Left lung (tissue), 10 donors: ENCODE measurements around the gene FBXW5. TPM values are rescaled to one million over a fixed set of nuclear protein-coding genes. Genes with fewer than 3 reads are reported as not detected.

Source experiments
- ATAC-seq: fragments of 200-7000 bp; cut with Tn5 transposase; one replicate; pipeline ENCODE4 v1.9.1; 2020; ENCODE audit warnings: moderate library complexity
- DNase-seq, 4 donors: peaks; one replicate each; pipeline ENCODE4 v3.0.0-alpha.2; 2013 to 2020
- H3K27ac ChIP-seq, 2 donors: fragments of 200-600 bp; sonication (generic) in 1 of 2; one replicate each; pipeline versions ENCODE4 v1.5.0 to v1.8.0; 2020 to 2021
- H3K27me3 ChIP-seq, 2 donors: fragments of 200-600 bp; sonication (generic) in 1 of 2; one replicate each; pipeline versions ENCODE4 v1.5.0 to v1.8.0; 2020 to 2021
- H3K36me3 ChIP-seq, 2 donors: fragments of 200-600 bp; sonication (generic) in 1 of 2; one replicate each; pipeline versions ENCODE4 v1.5.0 to v1.8.0; 2020 to 2021
- H3K4me1 ChIP-seq, 2 donors: fragments of 200-600 bp; one replicate each; pipeline ENCODE4 v1.8.0; 2021
- H3K4me3 ChIP-seq, 2 donors: fragments of 200-600 bp; sonication (generic) in 1 of 2; one replicate each; pipeline versions ENCODE4 v1.5.0 to v1.8.0; 2020 to 2021; ENCODE audit warnings: mild to moderate bottlenecking in 1 of 2
- H3K9me3 ChIP-seq, 2 donors: fragments of 200-600 bp; sonication (generic) in 1 of 2; one replicate each; pipeline versions ENCODE4 v1.5.0 to v1.8.0; 2020 to 2021
- intact Hi-C, 2 donors: fragments of 100-400 bp; cut with DNase I; formaldehyde crosslinking; loops; one replicate each; pipeline versions ENCODE4 v1.11.2 to v1.14.2; 2022
- polyA plus RNA-seq, 6 donors: library from polyadenylated mRNA; unstranded; fragments of 120-200 nt; gene quantifications; one replicate each; pipeline ENCODE4 v1.2.1, GENCODE V29; 2013; ENCODE audit not compliant: insufficient read length in 6 of 6
- total RNA-seq, 2 donors: library from RNA; stranded (reverse); fragmentation: NEBNext Ultra II Directional; extraction: Animal tissue kit (Norgen Biotek cat#: 25700); gene quantifications; one replicate each; pipeline ENCODE4 v1.2.1, GENCODE V29; 2021
- TF ChIP-seq, protein P1 (sequence below), 2 donors: fragments of 200-600 bp; sonication (generic) in 1 of 2; IDR thresholded peaks; one replicate each; pipeline versions ENCODE4 v1.5.0 to v1.8.0; 2021; ENCODE audit warnings: antibody characterized with exemption in 2 of 2
- donor health status: DM: no; HTN: yes; CAD: no.
- donor health status: DM: no; HTN: no; CAD: no.

The FBXW5 gene
- total and polyA plus RNA-seq, 8 donors = 33.0 to 111 (median 47.7) TPM

DNA sequence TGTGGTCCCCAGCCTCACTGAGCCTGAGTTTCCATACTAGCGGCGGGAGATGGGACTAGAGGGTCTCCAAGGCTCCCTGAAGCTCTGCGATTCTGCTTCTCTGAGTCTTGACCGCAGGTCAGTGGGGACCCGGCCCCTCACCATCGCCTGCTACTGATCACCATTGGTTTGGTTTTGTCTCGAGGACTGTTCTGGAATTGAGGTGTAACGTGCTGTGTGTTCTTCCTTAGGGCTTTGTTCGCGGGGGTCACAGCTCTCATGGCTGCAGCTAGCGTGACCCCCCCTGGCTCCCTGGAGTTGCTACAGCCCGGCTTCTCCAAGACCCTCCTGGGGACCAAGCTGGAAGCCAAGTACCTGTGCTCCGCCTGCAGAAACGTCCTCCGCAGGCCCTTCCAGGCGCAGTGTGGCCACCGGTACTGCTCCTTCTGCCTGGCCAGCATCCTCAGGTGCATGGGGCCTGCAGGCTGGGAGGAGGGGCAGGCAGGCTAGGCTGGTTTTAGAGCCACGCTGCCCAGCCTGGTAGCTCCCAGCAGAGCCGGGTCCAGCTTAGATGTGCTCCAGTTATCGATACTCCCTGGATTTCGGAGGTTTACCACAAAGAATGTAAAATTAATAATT is 45.9 kb downstream of the FBXW5 start:
- no peak overlapping the region for H3K4me3 ChIP-seq
- peaks cover 0 to 51% of the 10 kb centered on the region in 2 donors for H3K36me3 ChIP-seq
- TF ChIP-seq, protein P1, sequence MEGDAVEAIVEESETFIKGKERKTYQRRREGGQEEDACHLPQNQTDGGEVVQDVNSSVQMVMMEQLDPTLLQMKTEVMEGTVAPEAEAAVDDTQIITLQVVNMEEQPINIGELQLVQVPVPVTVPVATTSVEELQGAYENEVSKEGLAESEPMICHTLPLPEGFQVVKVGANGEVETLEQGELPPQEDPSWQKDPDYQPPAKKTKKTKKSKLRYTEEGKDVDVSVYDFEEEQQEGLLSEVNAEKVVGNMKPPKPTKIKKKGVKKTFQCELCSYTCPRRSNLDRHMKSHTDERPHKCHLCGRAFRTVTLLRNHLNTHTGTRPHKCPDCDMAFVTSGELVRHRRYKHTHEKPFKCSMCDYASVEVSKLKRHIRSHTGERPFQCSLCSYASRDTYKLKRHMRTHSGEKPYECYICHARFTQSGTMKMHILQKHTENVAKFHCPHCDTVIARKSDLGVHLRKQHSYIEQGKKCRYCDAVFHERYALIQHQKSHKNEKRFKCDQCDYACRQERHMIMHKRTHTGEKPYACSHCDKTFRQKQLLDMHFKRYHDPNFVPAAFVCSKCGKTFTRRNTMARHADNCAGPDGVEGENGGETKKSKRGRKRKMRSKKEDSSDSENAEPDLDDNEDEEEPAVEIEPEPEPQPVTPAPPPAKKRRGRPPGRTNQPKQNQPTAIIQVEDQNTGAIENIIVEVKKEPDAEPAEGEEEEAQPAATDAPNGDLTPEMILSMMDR (IDR thresholded peaks at IDR 0.05) = no peak
- no peak for DNase-seq
- ATAC-seq = no peak
- no peaks in the 10 kb centered on the region for H3K9me3 ChIP-seq
- intact Hi-C loops = no loop called here
- H3K4me1 ChIP-seq = peaks cover 30 to 40% of the 10 kb centered on the region in 2 donors
- no peaks in the 10 kb centered on the region for H3K27me3 ChIP-seq
- peak overlapping the region in 1 of 2 donors; percentile 1 for H3K27ac ChIP-seq

DNA sequence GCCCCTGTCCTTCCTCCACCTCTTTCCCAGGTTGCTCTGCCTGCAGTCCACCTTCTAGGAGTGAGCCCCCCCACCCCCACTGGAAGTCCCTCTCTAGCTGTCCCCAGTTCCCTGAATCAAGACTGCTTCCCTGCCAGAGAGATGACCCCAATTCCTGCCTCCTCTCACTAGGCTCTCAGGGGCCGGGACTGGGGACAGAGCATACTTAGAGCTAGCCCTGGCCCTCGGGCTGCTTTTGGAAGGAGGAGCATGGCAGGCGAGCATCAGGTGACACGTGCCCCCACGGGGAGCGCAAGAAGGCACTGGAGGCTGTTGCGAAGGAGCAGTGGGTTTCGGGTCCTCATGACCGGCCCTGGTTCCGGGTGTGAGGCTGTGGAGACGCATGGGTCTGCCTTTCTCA is 48.5 kb downstream of the FBXW5 start:
- H3K27me3 ChIP-seq = no peaks in the 10 kb centered on the region

DNA sequence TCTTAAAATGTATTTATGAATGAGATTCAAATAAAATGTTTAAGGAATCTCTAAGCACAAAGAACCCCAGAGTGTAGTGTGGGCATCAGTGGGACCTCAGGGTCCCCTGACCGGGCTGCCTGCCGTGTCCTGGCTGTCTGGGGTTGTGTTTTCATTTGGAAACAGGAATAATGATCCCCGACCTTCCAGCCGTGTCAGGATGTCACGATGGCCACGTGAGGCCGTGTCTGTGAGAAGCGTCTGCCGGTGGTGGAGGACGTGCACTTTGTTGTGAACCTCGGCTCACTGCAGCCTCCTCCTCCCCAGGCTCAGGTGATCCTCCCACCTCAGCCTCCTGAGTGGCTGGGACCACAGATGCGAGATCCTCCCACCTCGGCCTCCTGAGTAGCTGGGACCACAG is 53.9 kb downstream of the FBXW5 start:
- Histone ChIP-seq H3K27ac (no peak overlapping the region), H3K36me3 (peaks cover 0 to 30% of the 10 kb centered on the region in 2 donors), H3K27me3 (no peaks in the 10 kb centered on the region), H3K9me3 (no peaks in the 10 kb centered on the region), H3K4me3 (no peak overlapping the region), H3K4me1 (peaks cover 7 to 19% of the 10 kb centered on the region in 2 donors)
- intact Hi-C loops = no loop called here
- DNase-seq (no peak), ATAC-seq (no peak)
- TF ChIP-seq, protein P1 (IDR thresholded peaks at IDR 0.05) = no peak

More for the DNA sequence above, 48.5 kb downstream of the FBXW5 start:
- H3K4me3 ChIP-seq = no peak overlapping the region
- no peak for DNase-seq
- H3K27ac ChIP-seq = no peak overlapping the region
- TF ChIP-seq, protein P1 (IDR thresholded peaks at IDR 0.05) = no peak
- ATAC-seq = no peak
- peaks cover 0 to 50% of the 10 kb centered on the region in 2 donors for H3K36me3 ChIP-seq
- peaks cover 8 to 15% of the 10 kb centered on the region in 2 donors for H3K4me1 ChIP-seq
- intact Hi-C loops = no loop called here
- H3K9me3 ChIP-seq = no peaks in the 10 kb centered on the region

Other genes starting within 250 kb of the FBXW5 start
Only the 30 nearest of the 32 such genes appear.
- 10 to 100 TPM; 12.6 to 12.7 TPM for gene DIPK1B, start 232.2 kb downstream of the FBXW5 start, total RNA-seq
- gene DIPK1B, start 232.2 kb downstream of the FBXW5 start, polyA plus RNA-seq = 10 to 100 TPM; 23.7 to 37.4 (median 30.6) TPM
- 10 to 100 TPM in 1 of 2 donors, under 1 TPM in 1; 0.32 to 10.0 TPM for gene LCN10, start 201.8 kb downstream of the FBXW5 start, total RNA-seq
- gene LCN10, start 201.8 kb downstream of the FBXW5 start, polyA plus RNA-seq = under 1 TPM in 4 of 6 donors, not detected in 2; 0.11 to 0.44 (median 0.21) TPM
- 10 to 100 TPM in 1 of 2 donors, under 1 TPM in 1; 0.38 to 18.9 TPM for gene LCN6, start 196.2 kb downstream of the FBXW5 start, total RNA-seq
- not detected for gene LCN6, start 196.2 kb downstream of the FBXW5 start, polyA plus RNA-seq
- not detected for gene LCN8, start 186.5 kb downstream of the FBXW5 start, total RNA-seq
- gene LCN8, start 186.5 kb downstream of the FBXW5 start, polyA plus RNA-seq = not detected
- not detected for gene LCN15, start 180.2 kb downstream of the FBXW5 start, total RNA-seq
- gene LCN15, start 180.2 kb downstream of the FBXW5 start, polyA plus RNA-seq = under 1 TPM in 5 of 6 donors, not detected in 1; 0.06 to 0.18 (median 0.07) TPM
- 10 to 100 TPM; 74.3 to 76.6 TPM for gene TMEM141, start 153.4 kb downstream of the FBXW5 start, total RNA-seq
- 10 to 100 TPM; 49.3 to 57.7 (median 52.8) TPM for gene TMEM141, start 153.4 kb downstream of the FBXW5 start, polyA plus RNA-seq
- gene CCDC183, start 148.4 kb downstream of the FBXW5 start, total RNA-seq = under 1 TPM in 1 of 2 donors, not detected in 1; 0.44 TPM
- 10 to 100 TPM in 4 of 6 donors, 1 to 10 TPM in 2; 5.3 to 11.7 (median 10.0) TPM for gene CCDC183, start 148.4 kb downstream of the FBXW5 start, polyA plus RNA-seq
- gene RABL6, start 136.8 kb downstream of the FBXW5 start, total RNA-seq = 10 to 100 TPM; 75.9 to 80.8 TPM
- 10 to 100 TPM; 49.5 to 71.5 (median 56.1) TPM for gene RABL6, start 136.8 kb downstream of the FBXW5 start, polyA plus RNA-seq
- gene AJM1, start 102.3 kb downstream of the FBXW5 start, total RNA-seq = 1 to 10 TPM; 1.7 to 2.6 TPM
- 1 to 10 TPM in 4 of 6 donors, under 1 TPM in 2; 0.59 to 1.8 (median 1.1) TPM for gene AJM1, start 102.3 kb downstream of the FBXW5 start, polyA plus RNA-seq
- 100 to 1,000 TPM; 118 to 151 TPM for gene PHPT1, start 95.3 kb downstream of the FBXW5 start, total RNA-seq
- 100 to 1,000 TPM in 2 of 6 donors, 10 to 100 TPM in 4; 66.1 to 124 (median 90.3) TPM for gene PHPT1, start 95.3 kb downstream of the FBXW5 start, polyA plus RNA-seq
- gene MAMDC4, start 92.4 kb downstream of the FBXW5 start, total RNA-seq = 10 to 100 TPM; 14.7 to 16.0 TPM
- 1 to 10 TPM; 5.3 to 9.9 (median 7.4) TPM for gene MAMDC4, start 92.4 kb downstream of the FBXW5 start, polyA plus RNA-seq
- gene EDF1, start 78.4 kb downstream of the FBXW5 start, total RNA-seq = 100 to 1,000 TPM; 247 to 288 TPM
- 100 to 1,000 TPM; 339 to 408 (median 377) TPM for gene EDF1, start 78.4 kb downstream of the FBXW5 start, polyA plus RNA-seq
- gene TRAF2, start 58.2 kb downstream of the FBXW5 start, total RNA-seq = 10 to 100 TPM; 17.2 to 22.4 TPM
- gene TRAF2, start 58.2 kb downstream of the FBXW5 start, polyA plus RNA-seq = 10 to 100 TPM; 12.4 to 16.3 (median 14.6) TPM
- gene C8G, start 505 bp upstream of the FBXW5 start, total RNA-seq = 1 to 10 TPM; 1.2 TPM
- gene C8G, start 505 bp upstream of the FBXW5 start, polyA plus RNA-seq = under 1 TPM; 0.47 to 0.90 (median 0.72) TPM
- gene LCN12, start 7.5 kb upstream of the FBXW5 start, total RNA-seq = 1 to 10 TPM; 2.1 to 4.5 TPM
- 10 to 100 TPM in 5 of 6 donors, 1 to 10 TPM in 1; 7.0 to 28.0 (median 17.6) TPM for gene LCN12, start 7.5 kb upstream of the FBXW5 start, polyA plus RNA-seq
- 100 to 1,000 TPM; 133 to 137 TPM for gene PTGDS, start 32.8 kb upstream of the FBXW5 start, total RNA-seq
- gene PTGDS, start 32.8 kb upstream of the FBXW5 start, polyA plus RNA-seq = 10 to 100 TPM; 23.7 to 59.8 (median 31.2) TPM
- gene LCNL1, start 38.3 kb upstream of the FBXW5 start, total RNA-seq = 1 to 10 TPM; 2.0 to 2.3 TPM
- gene LCNL1, start 38.3 kb upstream of the FBXW5 start, polyA plus RNA-seq = 1 to 10 TPM in 4 of 6 donors, under 1 TPM in 2; 0.38 to 2.7 (median 1.1) TPM
- 10 to 100 TPM; 34.2 to 56.6 TPM for gene PAXX, start 47.7 kb upstream of the FBXW5 start, total RNA-seq
- 10 to 100 TPM; 28.1 to 47.6 (median 33.7) TPM for gene PAXX, start 47.7 kb upstream of the FBXW5 start, polyA plus RNA-seq
- 10 to 100 TPM; 39.7 to 85.4 TPM for gene CLIC3, start 51.8 kb upstream of the FBXW5 start, total RNA-seq
- gene CLIC3, start 51.8 kb upstream of the FBXW5 start, polyA plus RNA-seq = 10 to 100 TPM; 30.7 to 56.2 (median 42.2) TPM
- 10 to 100 TPM; 34.5 to 34.8 TPM for gene ABCA2, start 83.5 kb upstream of the FBXW5 start, total RNA-seq
- 10 to 100 TPM; 20.8 to 33.8 (median 28.6) TPM for gene ABCA2, start 83.5 kb upstream of the FBXW5 start, polyA plus RNA-seq
- gene FUT7, start 87.3 kb upstream of the FBXW5 start, total RNA-seq = 1 to 10 TPM in 1 of 2 donors, under 1 TPM in 1; 0.17 to 2.9 TPM
- gene FUT7, start 87.3 kb upstream of the FBXW5 start, polyA plus RNA-seq = under 1 TPM in 3 of 6 donors, not detected in 3; 0.08 to 0.11 (median 0.09) TPM
- 100 to 1,000 TPM; 104 to 105 TPM for gene NPDC1, start 101.4 kb upstream of the FBXW5 start, total RNA-seq
- gene NPDC1, start 101.4 kb upstream of the FBXW5 start, polyA plus RNA-seq = 10 to 100 TPM; 24.4 to 48.9 (median 25.2) TPM
- gene ENTPD2, start 109.3 kb upstream of the FBXW5 start, total RNA-seq = under 1 TPM; 0.71 to 0.87 TPM
- gene ENTPD2, start 109.3 kb upstream of the FBXW5 start, polyA plus RNA-seq = 1 to 10 TPM; 1.7 to 4.7 (median 3.0) TPM
- 1 to 10 TPM; 2.7 to 4.6 TPM for gene SAPCD2, start 125.8 kb upstream of the FBXW5 start, total RNA-seq
- 10 to 100 TPM in 3 of 6 donors, 1 to 10 TPM in 3; 8.5 to 15.1 (median 10.4) TPM for gene SAPCD2, start 125.8 kb upstream of the FBXW5 start, polyA plus RNA-seq
- gene UAP1L1, start 132.8 kb upstream of the FBXW5 start, total RNA-seq = 10 to 100 TPM; 28.1 to 43.1 TPM
- 1 to 10 TPM; 4.6 to 8.8 (median 6.0) TPM for gene UAP1L1, start 132.8 kb upstream of the FBXW5 start, polyA plus RNA-seq
- gene MAN1B1, start 142.2 kb upstream of the FBXW5 start, total RNA-seq = 10 to 100 TPM; 51.5 to 54.9 TPM
- gene MAN1B1, start 142.2 kb upstream of the FBXW5 start, polyA plus RNA-seq = 10 to 100 TPM; 62.7 to 74.9 (median 66.9) TPM
- 100 to 1,000 TPM; 144 to 165 TPM for gene DPP7, start 170.0 kb upstream of the FBXW5 start, total RNA-seq
- 10 to 100 TPM; 35.8 to 53.6 (median 47.7) TPM for gene DPP7, start 170.0 kb upstream of the FBXW5 start, polyA plus RNA-seq
- gene GRIN1, start 194.4 kb upstream of the FBXW5 start, total RNA-seq = under 1 TPM; 0.17 to 0.55 TPM
- under 1 TPM; 0.15 to 0.38 (median 0.28) TPM for gene GRIN1, start 194.4 kb upstream of the FBXW5 start, polyA plus RNA-seq
- gene LRRC26, start 225.3 kb upstream of the FBXW5 start, total RNA-seq = under 1 TPM in 1 of 2 donors, not detected in 1; 0.55 TPM
- gene LRRC26, start 225.3 kb upstream of the FBXW5 start, polyA plus RNA-seq = under 1 TPM in 3 of 6 donors, not detected in 3; 0.23 to 0.63 (median 0.25) TPM
- not detected for gene TMEM210, start 227.3 kb upstream of the FBXW5 start, total RNA-seq
- not detected for gene TMEM210, start 227.3 kb upstream of the FBXW5 start, polyA plus RNA-seq